H1 (cell line): ENCODE measurements around the gene ABHD17B. TPM values are rescaled to one million over a fixed set of nuclear protein-coding genes. Genes with fewer than 3 reads are reported as not detected.

Source experiments
- CTCF ChIA-PET: fragments of 300-600 bp; sonication (Branson Sonifier 250); formaldehyde crosslinking; loops from one replicate; lab custom pipeline; 2021; ENCODE audit not compliant: partially characterized antibody; lab: Charles Lee
- POLR2A ChIA-PET: fragments of 300-600 bp; sonication (Branson Sonifier 250); formaldehyde crosslinking; loops from one replicate; lab custom pipeline; 2021; ENCODE audit warnings: inconsistent platforms; ENCODE audit not compliant: partially characterized antibody; lab: Charles Lee
- DNase-seq, 2 experiments: peaks; one replicate each; pipeline versions ENCODE4 v3.0.0 to v3.0.0-alpha.2; 2010 to 2022; ENCODE audit warnings: low spot score in 2 of 2, low read depth in 1 of 2, mixed read lengths in 1 of 2
- FAIRE-seq: peaks from 2 replicates; lab custom pipeline; 2011; peaks lifted over from hg19 to GRCh38; lab: Jason Lieb, UNC
- H2AFZ ChIP-seq: 2 replicates; pipeline ENCODE4 v1.8.1; 2012; ENCODE audit warnings: low read length, inconsistent platforms
- H2AK5ac ChIP-seq: 2 replicates; pipeline ENCODE4 v1.6.1; 2013; ENCODE audit warnings: low read depth, low read length
- H2BK120ac ChIP-seq: replicated peaks from 2 replicates; pipeline ENCODE3; 2013; ENCODE audit warnings: low read depth, low read length, inconsistent platforms
- H2BK12ac ChIP-seq: 2 replicates; pipeline ENCODE4 v1.6.1; 2013; ENCODE audit warnings: low read depth, low read length
- H2BK15ac ChIP-seq: 2 replicates; pipeline ENCODE4 v1.6.1; 2013; ENCODE audit warnings: low read length
- H2BK20ac ChIP-seq: 2 replicates; pipeline ENCODE4 v1.6.1; 2013; ENCODE audit warnings: low read length
- H2BK5ac ChIP-seq: 2 replicates; pipeline ENCODE4 v1.6.1; 2013; ENCODE audit warnings: low read depth, low read length
- H3K14ac ChIP-seq: 2 replicates; pipeline ENCODE4 v1.6.1; 2013; ENCODE audit warnings: inconsistent platforms; ENCODE audit not compliant: insufficient read length
- H3K18ac ChIP-seq: 2 replicates; pipeline ENCODE4 v1.6.1; 2013; ENCODE audit warnings: low read length; ENCODE audit errors: extremely low read depth
- H3K23ac ChIP-seq: 2 replicates; pipeline ENCODE4 v1.6.1; 2013; ENCODE audit warnings: inconsistent platforms; ENCODE audit not compliant: insufficient read length
- H3K23me2 ChIP-seq: 2 replicates; pipeline ENCODE4 v1.6.1; 2013; ENCODE audit warnings: low read depth, low read length
- H3K27ac ChIP-seq: 2 replicates; pipeline ENCODE4 v1.6.1; 2011; ENCODE audit warnings: low read depth, low read length, inconsistent platforms
- H3K27me3 ChIP-seq, 4 experiments: replicated peaks in 1 of 4; 1 replicate in 1 of 4; 2 replicates in 3 of 4; pipeline versions ENCODE4 v1.6.1 to v1.8.1; 2011 to 2013; ENCODE audit warnings: low read length in 3 of 4, mild to moderate bottlenecking in 3 of 4, inconsistent platforms in 2 of 4, mixed read lengths in 2 of 4, moderate library complexity in 1 of 4; ENCODE audit not compliant: control insufficient read depth in 3 of 4, insufficient read depth in 3 of 4; ENCODE audit errors: extremely low read depth in 1 of 4
- H3K36me3 ChIP-seq, 4 experiments: 2 replicates each; pipeline versions ENCODE4 v1.6.1 to v1.8.1; 2011 to 2013; ENCODE audit warnings: mild to moderate bottlenecking in 4 of 4, low read length in 3 of 4, moderate library complexity in 2 of 4, control low read depth in 1 of 4, inconsistent platforms in 1 of 4; ENCODE audit not compliant: insufficient read depth in 4 of 4, control insufficient read depth in 2 of 4
- H3K4ac ChIP-seq: replicated peaks from 2 replicates; pipeline ENCODE3; 2013; ENCODE audit warnings: low read length, low read depth, mixed read lengths, inconsistent platforms; ENCODE audit not compliant: insufficient read length
- H3K4me1 ChIP-seq, 4 experiments: replicated peaks in 1 of 4; 1 replicate in 1 of 4; 2 replicates in 3 of 4; pipeline versions ENCODE4 v1.6.1 to v1.8.1; 2011 to 2013; ENCODE audit warnings: low read length in 3 of 4, inconsistent platforms in 2 of 4, mixed read lengths in 1 of 4; ENCODE audit not compliant: insufficient read depth in 4 of 4, control insufficient read depth in 3 of 4
- H3K4me2 ChIP-seq, 2 experiments: 2 replicates each; pipeline versions ENCODE4 v1.6.1 to v1.8.1; 2011 to 2013; ENCODE audit warnings: low read depth in 2 of 2, low read length in 2 of 2, control low read depth in 1 of 2, inconsistent platforms in 1 of 2, mild to moderate bottlenecking in 1 of 2; ENCODE audit not compliant: insufficient read depth in 1 of 2
- H3K4me3 ChIP-seq, 4 experiments: fragments of 200-600, 300-600 bp in 1 of 4; sonication (generic), shearing (Covaris generic), sonication (Bioruptor Twin) in 1 of 4; 2 replicates each; pipeline versions ENCODE4 v1.5.1 to v1.8.1; 2011 to 2016; ENCODE audit warnings: low read length in 4 of 4, low read depth in 3 of 4, control low read depth in 2 of 4, inconsistent platforms in 2 of 4, mild to moderate bottlenecking in 2 of 4, mixed read lengths in 1 of 4, moderate library complexity in 1 of 4; ENCODE audit not compliant: insufficient read depth in 2 of 4; ENCODE audit errors: extremely low read depth in 1 of 4
- H3K56ac ChIP-seq: replicated peaks from 2 replicates; pipeline ENCODE3; 2013; ENCODE audit warnings: low read depth, mild to moderate bottlenecking, mixed read lengths, low read length, inconsistent platforms; ENCODE audit not compliant: insufficient read length
- H3K79me1 ChIP-seq: 2 replicates; pipeline ENCODE4 v1.6.1; 2013; ENCODE audit warnings: low read depth, low read length, control low read depth
- H3K79me2 ChIP-seq, 2 experiments: 2 replicates each; pipeline versions ENCODE4 v1.6.1 to v1.8.1; 2012 to 2013; ENCODE audit warnings: low read length in 2 of 2, mild to moderate bottlenecking in 2 of 2, inconsistent platforms in 1 of 2; ENCODE audit not compliant: insufficient read depth in 2 of 2, control insufficient read depth in 1 of 2
- H3K9ac ChIP-seq, 4 experiments: replicated peaks in 1 of 4; 1 replicate in 1 of 4; 2 replicates in 3 of 4; pipeline versions ENCODE4 v1.6.1 to v1.8.1; 2011 to 2013; ENCODE audit warnings: low read depth in 3 of 4, low read length in 3 of 4, control low read depth in 2 of 4, mild to moderate bottlenecking in 2 of 4, moderate library complexity in 2 of 4, inconsistent platforms in 1 of 4; ENCODE audit errors: extremely low read depth in 1 of 4
- H3K9me3 ChIP-seq, 2 experiments: 2 replicates each; pipeline versions ENCODE4 v1.6.1 to v1.8.1; 2012 to 2013; ENCODE audit warnings: mild to moderate bottlenecking in 2 of 2, moderate library complexity in 2 of 2, control low read depth in 1 of 2, inconsistent platforms in 1 of 2, low read depth in 1 of 2, low read length in 1 of 2, mixed read lengths in 1 of 2; ENCODE audit not compliant: insufficient read depth in 2 of 2
- H4K20me1 ChIP-seq, 2 experiments: replicated peaks in 1 of 2; 2 replicates each; pipeline versions ENCODE3 to v1.8.1; 2011 to 2013; ENCODE audit warnings: inconsistent platforms in 2 of 2, low read length in 2 of 2, mild to moderate bottlenecking in 1 of 2; ENCODE audit not compliant: insufficient read depth in 2 of 2, control insufficient read depth in 1 of 2
- H4K5ac ChIP-seq: 2 replicates; pipeline ENCODE4 v1.6.1; 2013; ENCODE audit warnings: low read length, low read depth, mixed read lengths, inconsistent platforms; ENCODE audit not compliant: insufficient read length
- H4K8ac ChIP-seq: 2 replicates; pipeline ENCODE4 v1.8.0; 2013; ENCODE audit warnings: mild to moderate bottlenecking, moderate library complexity, low read length, inconsistent platforms; ENCODE audit not compliant: insufficient read depth; ENCODE audit errors: extremely low read depth
- H4K91ac ChIP-seq: replicated peaks from 2 replicates; pipeline ENCODE3; 2013; ENCODE audit warnings: low read length, mixed read lengths, inconsistent platforms; ENCODE audit not compliant: insufficient read length
- CTCF ChIP-seq, 3 experiments: IDR thresholded peaks; 1 replicate in 2 of 3; 2 replicates in 1 of 3; pipeline versions ENCODE4 v1.5.1 to v1.6.1; 2011; ENCODE audit warnings: low read length in 3 of 3, mild to moderate bottlenecking in 3 of 3, inconsistent platforms in 2 of 3, low read depth in 1 of 3, moderate library complexity in 1 of 3; ENCODE audit not compliant: insufficient read depth in 1 of 3; ENCODE audit errors: control extremely low read depth in 1 of 3
- RNF2 ChIP-seq: fragments of 200-900, 300-1000 bp; sonication (generic); IDR thresholded peaks from 2 replicates; pipeline ENCODE4 v1.7.1; 2016; ENCODE audit warnings: borderline replicate concordance, low read depth, mild to moderate bottlenecking, antibody characterized with exemption, low read length; ENCODE audit not compliant: poor library complexity, severe bottlenecking; ENCODE audit errors: missing control alignments
- TCF12 ChIP-seq: IDR thresholded peaks from 2 replicates; pipeline ENCODE4 v1.6.1; 2011; ENCODE audit warnings: low read depth, mild to moderate bottlenecking, low read length
- polyA plus RNA-seq, 7 experiments: library from polyadenylated mRNA; depleted of rRNA in 3 of 7; stranded (reverse) in 5 of 7; unstranded in 2 of 7; fragments of >200 nt in 5 of 7; fragments of 200-250 nt in 2 of 7; gene quantifications; 1 replicate in 5 of 7; 2 replicates in 1 of 7; 4 replicates in 1 of 7; pipeline versions ENCODE4 v1.2.1 to v1.2.3, GENCODE V29; 2011 to 2013; ENCODE audit warnings: missing spikeins in 2 of 7, mixed read lengths in 2 of 7
- total RNA-seq: library from RNA; stranded (reverse); fragmentation: NEBNext Ultra II Directional; extraction: Animal tissue kit (Norgen Biotek cat#: 25700); gene quantifications from 2 replicates; pipeline ENCODE4 v1.2.1, GENCODE V29; 2021

Gene ABHD17B
- total and polyA plus RNA-seq, 2 of the 8 experiments (the other 6 are each of a cell fraction or from before 2014, with no cell fraction given) = 37.2 to 60.8 TPM

DNA sequence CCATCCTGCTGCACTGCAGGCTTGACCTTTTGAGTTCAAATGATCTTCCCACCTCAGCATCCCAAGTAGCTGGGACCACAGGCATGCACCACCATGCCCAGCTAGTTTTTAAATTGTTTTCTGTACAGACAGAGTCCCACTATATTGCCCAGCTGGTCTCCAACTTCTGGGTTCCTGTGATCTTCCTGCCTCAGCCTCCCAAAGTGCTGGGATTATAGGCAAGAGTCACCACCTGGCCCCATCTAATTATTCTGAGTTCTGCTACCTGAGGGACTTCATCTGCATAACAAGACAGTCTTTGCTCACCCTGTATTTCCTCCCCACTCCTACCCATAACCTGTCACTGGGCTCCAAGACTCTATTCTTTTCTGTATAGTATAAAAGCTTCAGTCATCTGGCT is 88.1 kb downstream of the ABHD17B start:
- Histone ChIP-seq H4K91ac (no peak overlapping the region), H2AK5ac (no peak overlapping the region), H3K56ac (no peak overlapping the region), H3K4me3 (no peak overlapping the region), H2BK5ac (peak overlapping the region; percentile 19; the same call in 1 of the 2 replicates), H4K20me1 (no peaks in the 10 kb centered on the region), H3K36me3 (no peaks in the 10 kb centered on the region), H3K79me2 (no peaks in the 10 kb centered on the region), H2BK20ac (no peak overlapping the region), H2BK120ac (no peak overlapping the region), H2BK12ac (no peak overlapping the region), H3K4me1 (peaks cover 0 to 8% (median 2%) of the 10 kb centered on the region in 4 experiments; a peak in 5 of 7 replicates), H3K23ac (no peak overlapping the region), H3K4ac (no peak overlapping the region), H3K18ac (no peak overlapping the region), H3K27me3 (no peaks in the 10 kb centered on the region), H2BK15ac (no peak overlapping the region), H3K27ac (no peak overlapping the region), H3K14ac (no peak overlapping the region), H3K4me2 (no peak overlapping the region; a peak in 1 of 4 replicates), H2AFZ (no peak overlapping the region), H3K79me1 (no peaks in the 10 kb centered on the region), H4K8ac (no peak overlapping the region), H3K9ac (no peak overlapping the region), H4K5ac (no peak overlapping the region), H3K23me2 (no peaks in the 10 kb centered on the region), H3K9me3 (no peaks in the 10 kb centered on the region)
- FAIRE-seq (no peak), DNase-seq (no peak)
- CTCF ChIA-PET = interaction anchor here (0.7 to 3.6 kb wide), 3 partner anchors 16 to 134 kb away, joined by 3 to 18 read pairs (median 3); no protein-coding TSS in a partner anchor
- no peak for TF ChIP-seq CTCF (IDR thresholded peaks at IDR 0.05; ENCODE audit: control extremely low read depth in 1 of 3, insufficient read depth in 1 of 3, low read depth in 1 of 3, low read length in 3 of 3)
- TF ChIP-seq TCF12 = 0 out of 2 replicates have a peak, but pooled peaks have one; percentile 19
- no peak for TF ChIP-seq RNF2
- POLR2A ChIA-PET = no interaction called here
